H1 (cell line): ENCODE data around the gene MMP27. TPM values are rescaled to one million over a fixed set of nuclear protein-coding genes. Genes with fewer than 3 reads are reported as not detected.

ENCODE experiments used
- CTCF ChIA-PET: fragments of 300-600 bp; sonication (Branson Sonifier 250); formaldehyde crosslinking; loops from one replicate; lab custom pipeline; 2021; ENCODE audit not compliant: partially characterized antibody; lab: Charles Lee
- POLR2A ChIA-PET: fragments of 300-600 bp; sonication (Branson Sonifier 250); formaldehyde crosslinking; loops from one replicate; lab custom pipeline; 2021; ENCODE audit warnings: inconsistent platforms; ENCODE audit not compliant: partially characterized antibody; lab: Charles Lee
- DNase-seq, 2 experiments: peaks; one replicate each; pipeline versions ENCODE4 v3.0.0 to v3.0.0-alpha.2; 2010 to 2022; ENCODE audit warnings: low spot score in 2 of 2, low read depth in 1 of 2, mixed read lengths in 1 of 2
- FAIRE-seq: peaks from 2 replicates; lab custom pipeline; 2011; peaks lifted over from hg19 to GRCh38; lab: Jason Lieb, UNC
- H2AFZ ChIP-seq: 2 replicates; pipeline ENCODE4 v1.8.1; 2012; ENCODE audit warnings: low read length, inconsistent platforms
- H2AK5ac ChIP-seq: 2 replicates; pipeline ENCODE4 v1.6.1; 2013; ENCODE audit warnings: low read depth, low read length
- H2BK120ac ChIP-seq: replicated peaks from 2 replicates; pipeline ENCODE3; 2013; ENCODE audit warnings: low read depth, low read length, inconsistent platforms
- H2BK12ac ChIP-seq: 2 replicates; pipeline ENCODE4 v1.6.1; 2013; ENCODE audit warnings: low read depth, low read length
- H2BK15ac ChIP-seq: 2 replicates; pipeline ENCODE4 v1.6.1; 2013; ENCODE audit warnings: low read length
- H2BK20ac ChIP-seq: 2 replicates; pipeline ENCODE4 v1.6.1; 2013; ENCODE audit warnings: low read length
- H2BK5ac ChIP-seq: 2 replicates; pipeline ENCODE4 v1.6.1; 2013; ENCODE audit warnings: low read depth, low read length
- H3K14ac ChIP-seq: 2 replicates; pipeline ENCODE4 v1.6.1; 2013; ENCODE audit warnings: inconsistent platforms; ENCODE audit not compliant: insufficient read length
- H3K18ac ChIP-seq: 2 replicates; pipeline ENCODE4 v1.6.1; 2013; ENCODE audit warnings: low read length; ENCODE audit errors: extremely low read depth
- H3K23ac ChIP-seq: 2 replicates; pipeline ENCODE4 v1.6.1; 2013; ENCODE audit warnings: inconsistent platforms; ENCODE audit not compliant: insufficient read length
- H3K23me2 ChIP-seq: 2 replicates; pipeline ENCODE4 v1.6.1; 2013; ENCODE audit warnings: low read depth, low read length
- H3K27ac ChIP-seq: 2 replicates; pipeline ENCODE4 v1.6.1; 2011; ENCODE audit warnings: low read depth, low read length, inconsistent platforms
- H3K27me3 ChIP-seq, 4 experiments: replicated peaks in 1 of 4; 1 replicate in 1 of 4; 2 replicates in 3 of 4; pipeline versions ENCODE4 v1.6.1 to v1.8.1; 2011 to 2013; ENCODE audit warnings: low read length in 3 of 4, mild to moderate bottlenecking in 3 of 4, inconsistent platforms in 2 of 4, mixed read lengths in 2 of 4, moderate library complexity in 1 of 4; ENCODE audit not compliant: control insufficient read depth in 3 of 4, insufficient read depth in 3 of 4; ENCODE audit errors: extremely low read depth in 1 of 4
- H3K36me3 ChIP-seq, 4 experiments: 2 replicates each; pipeline versions ENCODE4 v1.6.1 to v1.8.1; 2011 to 2013; ENCODE audit warnings: mild to moderate bottlenecking in 4 of 4, low read length in 3 of 4, moderate library complexity in 2 of 4, control low read depth in 1 of 4, inconsistent platforms in 1 of 4; ENCODE audit not compliant: insufficient read depth in 4 of 4, control insufficient read depth in 2 of 4
- H3K4ac ChIP-seq: replicated peaks from 2 replicates; pipeline ENCODE3; 2013; ENCODE audit warnings: low read length, low read depth, mixed read lengths, inconsistent platforms; ENCODE audit not compliant: insufficient read length
- H3K4me1 ChIP-seq, 4 experiments: replicated peaks in 1 of 4; 1 replicate in 1 of 4; 2 replicates in 3 of 4; pipeline versions ENCODE4 v1.6.1 to v1.8.1; 2011 to 2013; ENCODE audit warnings: low read length in 3 of 4, inconsistent platforms in 2 of 4, mixed read lengths in 1 of 4; ENCODE audit not compliant: insufficient read depth in 4 of 4, control insufficient read depth in 3 of 4
- H3K4me2 ChIP-seq, 2 experiments: 2 replicates each; pipeline versions ENCODE4 v1.6.1 to v1.8.1; 2011 to 2013; ENCODE audit warnings: low read depth in 2 of 2, low read length in 2 of 2, control low read depth in 1 of 2, inconsistent platforms in 1 of 2, mild to moderate bottlenecking in 1 of 2; ENCODE audit not compliant: insufficient read depth in 1 of 2
- H3K4me3 ChIP-seq, 4 experiments: fragments of 200-600, 300-600 bp in 1 of 4; sonication (generic), shearing (Covaris generic), sonication (Bioruptor Twin) in 1 of 4; 2 replicates each; pipeline versions ENCODE4 v1.5.1 to v1.8.1; 2011 to 2016; ENCODE audit warnings: low read length in 4 of 4, low read depth in 3 of 4, control low read depth in 2 of 4, inconsistent platforms in 2 of 4, mild to moderate bottlenecking in 2 of 4, mixed read lengths in 1 of 4, moderate library complexity in 1 of 4; ENCODE audit not compliant: insufficient read depth in 2 of 4; ENCODE audit errors: extremely low read depth in 1 of 4
- H3K56ac ChIP-seq: replicated peaks from 2 replicates; pipeline ENCODE3; 2013; ENCODE audit warnings: low read depth, mild to moderate bottlenecking, mixed read lengths, low read length, inconsistent platforms; ENCODE audit not compliant: insufficient read length
- H3K79me1 ChIP-seq: 2 replicates; pipeline ENCODE4 v1.6.1; 2013; ENCODE audit warnings: low read depth, low read length, control low read depth
- H3K79me2 ChIP-seq, 2 experiments: 2 replicates each; pipeline versions ENCODE4 v1.6.1 to v1.8.1; 2012 to 2013; ENCODE audit warnings: low read length in 2 of 2, mild to moderate bottlenecking in 2 of 2, inconsistent platforms in 1 of 2; ENCODE audit not compliant: insufficient read depth in 2 of 2, control insufficient read depth in 1 of 2
- H3K9ac ChIP-seq, 4 experiments: replicated peaks in 1 of 4; 1 replicate in 1 of 4; 2 replicates in 3 of 4; pipeline versions ENCODE4 v1.6.1 to v1.8.1; 2011 to 2013; ENCODE audit warnings: low read depth in 3 of 4, low read length in 3 of 4, control low read depth in 2 of 4, mild to moderate bottlenecking in 2 of 4, moderate library complexity in 2 of 4, inconsistent platforms in 1 of 4; ENCODE audit errors: extremely low read depth in 1 of 4
- H3K9me3 ChIP-seq, 2 experiments: 2 replicates each; pipeline versions ENCODE4 v1.6.1 to v1.8.1; 2012 to 2013; ENCODE audit warnings: mild to moderate bottlenecking in 2 of 2, moderate library complexity in 2 of 2, control low read depth in 1 of 2, inconsistent platforms in 1 of 2, low read depth in 1 of 2, low read length in 1 of 2, mixed read lengths in 1 of 2; ENCODE audit not compliant: insufficient read depth in 2 of 2
- H4K20me1 ChIP-seq, 2 experiments: replicated peaks in 1 of 2; 2 replicates each; pipeline versions ENCODE3 to v1.8.1; 2011 to 2013; ENCODE audit warnings: inconsistent platforms in 2 of 2, low read length in 2 of 2, mild to moderate bottlenecking in 1 of 2; ENCODE audit not compliant: insufficient read depth in 2 of 2, control insufficient read depth in 1 of 2
- H4K5ac ChIP-seq: 2 replicates; pipeline ENCODE4 v1.6.1; 2013; ENCODE audit warnings: low read length, low read depth, mixed read lengths, inconsistent platforms; ENCODE audit not compliant: insufficient read length
- H4K8ac ChIP-seq: 2 replicates; pipeline ENCODE4 v1.8.0; 2013; ENCODE audit warnings: mild to moderate bottlenecking, moderate library complexity, low read length, inconsistent platforms; ENCODE audit not compliant: insufficient read depth; ENCODE audit errors: extremely low read depth
- H4K91ac ChIP-seq: replicated peaks from 2 replicates; pipeline ENCODE3; 2013; ENCODE audit warnings: low read length, mixed read lengths, inconsistent platforms; ENCODE audit not compliant: insufficient read length
- ASH2L ChIP-seq: fragments of 200-600, 300-600 bp; sonication (generic); IDR thresholded peaks from one replicate; pipeline ENCODE4 v1.7.1; 2017; ENCODE audit warnings: low read length
- CREB1 ChIP-seq: IDR thresholded peaks from 2 replicates; pipeline ENCODE4 v1.6.1; 2012; ENCODE audit warnings: inconsistent platforms
- FOSL1 ChIP-seq: IDR thresholded peaks from 2 replicates; pipeline ENCODE4 v1.6.1; 2011; ENCODE audit warnings: mild to moderate bottlenecking, low read depth, low read length, moderate library complexity; ENCODE audit not compliant: insufficient read depth
- KDM5A ChIP-seq: fragments of 200-600 bp; IDR thresholded peaks from 2 replicates; pipeline ENCODE4 v1.7.1; 2012; ENCODE audit warnings: mild to moderate bottlenecking, low read length, inconsistent platforms, mixed read lengths
- POLR2AphosphoS5 ChIP-seq: IDR thresholded peaks from 2 replicates; pipeline ENCODE4 v1.6.1; 2011; ENCODE audit warnings: low read depth, low read length
- POU5F1 ChIP-seq: IDR thresholded peaks from 2 replicates; pipeline ENCODE4 v1.6.1; 2011; ENCODE audit warnings: low read depth, mild to moderate bottlenecking, low read length, moderate library complexity
- RNF2 ChIP-seq: fragments of 200-900, 300-1000 bp; sonication (generic); IDR thresholded peaks from 2 replicates; pipeline ENCODE4 v1.7.1; 2016; ENCODE audit warnings: borderline replicate concordance, low read depth, mild to moderate bottlenecking, antibody characterized with exemption, low read length; ENCODE audit not compliant: poor library complexity, severe bottlenecking; ENCODE audit errors: missing control alignments
- RXRA ChIP-seq: IDR thresholded peaks from 2 replicates; pipeline ENCODE4 v1.6.1; 2011; ENCODE audit warnings: low read depth, mild to moderate bottlenecking, low read length, moderate library complexity; ENCODE audit not compliant: insufficient read depth
- SP4 ChIP-seq: IDR thresholded peaks from 2 replicates; pipeline ENCODE4 v1.6.1; 2012; ENCODE audit warnings: low read length, inconsistent platforms
- TEAD4 ChIP-seq: IDR thresholded peaks from 2 replicates; pipeline ENCODE4 v1.6.1; 2012; ENCODE audit warnings: low read depth, low read length, inconsistent platforms, mixed read lengths
- WGBS, 2 experiments: shearing (Covaris generic) in 1 of 2; methylation state at CpG; one replicate each; pipeline versions ENCODE4 v1.1.6 to v1.1.7; 2013 to 2015; ENCODE audit warnings: low lambda C conversion rate in 2 of 2, mixed read lengths in 2 of 2, inconsistent platforms in 1 of 2, low coverage in 1 of 2, missing lambda C conversion rate in 1 of 2; ENCODE audit not compliant: insufficient replicate concordance in 2 of 2, insufficient coverage in 1 of 2, insufficient read length in 1 of 2; ENCODE audit errors: extremely low coverage in 1 of 2, missing lambda C conversion rate in 1 of 2; 5-methylcytosine and 5-hydroxymethylcytosine counted together
- polyA plus RNA-seq, 7 experiments: library from polyadenylated mRNA; depleted of rRNA in 3 of 7; stranded (reverse) in 5 of 7; unstranded in 2 of 7; fragments of >200 nt in 5 of 7; fragments of 200-250 nt in 2 of 7; gene quantifications; 1 replicate in 5 of 7; 2 replicates in 1 of 7; 4 replicates in 1 of 7; pipeline versions ENCODE4 v1.2.1 to v1.2.3, GENCODE V29; 2011 to 2013; ENCODE audit warnings: missing spikeins in 2 of 7, mixed read lengths in 2 of 7
- total RNA-seq: library from RNA; stranded (reverse); fragmentation: NEBNext Ultra II Directional; extraction: Animal tissue kit (Norgen Biotek cat#: 25700); gene quantifications from 2 replicates; pipeline ENCODE4 v1.2.1, GENCODE V29; 2021

MMP27 gene
- total and polyA plus RNA-seq, 2 of the 8 experiments (the other 6 are each of a cell fraction or from before 2014, with no cell fraction given) = not detected

GRCh38 chr11:102676084-102676483, 29.5 kb downstream of the MMP27 start:
- H3K4ac ChIP-seq = no peak overlapping the region
- H3K79me1 ChIP-seq = no peaks in the 10 kb centered on the region
- H2BK12ac ChIP-seq = no peak overlapping the region
- no peak for FAIRE-seq
- no peaks in the 10 kb centered on the region for H3K79me2 ChIP-seq
- H3K36me3 ChIP-seq = no peaks in the 10 kb centered on the region
- no peak overlapping the region for H3K14ac ChIP-seq
- peak overlapping the region; percentile 84; the same call in 1 of the 2 replicates for H2AFZ ChIP-seq
- peaks cover 0 to 4% (median 1%) of the 10 kb centered on the region in 4 experiments; a peak in 2 of 7 replicates for H3K4me1 ChIP-seq
- no peak overlapping the region for H2BK5ac ChIP-seq
- H3K4me2 ChIP-seq = no peak overlapping the region
- no peak overlapping the region for H2AK5ac ChIP-seq
- H4K20me1 ChIP-seq = no peaks in the 10 kb centered on the region
- ChIA-PET POLR2A (no interaction called here), CTCF (interaction anchor here (1.1 to 5.2 kb wide), 5 partner anchors 10 to 394 kb away, joined by 3 to 58 read pairs (median 4); partner anchors contain the start of gene MMP10)
- H3K56ac ChIP-seq = no peak overlapping the region
- TF ChIP-seq RNF2 = no peak
- no peak for TF ChIP-seq KDM5A
- no peak for TF ChIP-seq FOSL1
- TF ChIP-seq RXRA = no peak
- no peak for TF ChIP-seq POU5F1
- TF ChIP-seq CREB1 = no peak
- no peak for TF ChIP-seq POLR2AphosphoS5
- TF ChIP-seq ASH2L = no peak
- no peak for TF ChIP-seq TEAD4
- no peak for TF ChIP-seq SP4
- WGBS, 2 experiments = 79% methylated on average over 2 of the region's 2 CpGs; no CpG with 5 or more reads in 1 of the 2 experiments
- no peaks in the 10 kb centered on the region for H3K9me3 ChIP-seq
- H2BK15ac ChIP-seq = no peak overlapping the region
- H3K23ac ChIP-seq = no peak overlapping the region
- H3K27ac ChIP-seq = no peak overlapping the region
- no peak for DNase-seq
- H4K8ac ChIP-seq = no peak overlapping the region; the same call in none of the 2 replicates
- no peak overlapping the region for H3K18ac ChIP-seq
- H2BK20ac ChIP-seq = no peak overlapping the region
- H2BK120ac ChIP-seq = no peak overlapping the region
- H4K5ac ChIP-seq = no peak overlapping the region
- H3K27me3 ChIP-seq = peaks cover 0 to 1% (median 0%) of the 10 kb centered on the region in 4 experiments; a peak in 1 of 7 replicates
- H4K91ac ChIP-seq = no peak overlapping the region
- no peaks in the 10 kb centered on the region for H3K23me2 ChIP-seq
- no peak overlapping the region for H3K4me3 ChIP-seq
- no peak overlapping the region for H3K9ac ChIP-seq
